BE2C (cell line): ENCODE results near the gene NUP205.
A peak's percentile ranks its signal among the peaks of the same experiment; 100 is the strongest.

Experiments
- DNase-seq: peaks from one replicate; pipeline ENCODE4 v3.0.0-alpha.2; 2020
- H3K27me3 ChIP-seq: fragments of 250-450 bp; sonication (Bioruptor Pico); 2 replicates; pipeline ENCODE4 v1.5.1; 2020; ENCODE audit warnings: mild to moderate bottlenecking
- H3K36me3 ChIP-seq: fragments of 250-450 bp; sonication (Bioruptor Pico); 2 replicates; pipeline ENCODE4 v1.5.1; 2020; ENCODE audit warnings: mild to moderate bottlenecking
- H3K4me1 ChIP-seq: fragments of 250-450 bp; sonication (Bioruptor Pico); 2 replicates; pipeline ENCODE4 v1.5.1; 2020
- H3K4me3 ChIP-seq: 2 replicates; pipeline ENCODE4 v1.5.1; 2011; ENCODE audit warnings: low read depth, low read length
- H3K9me3 ChIP-seq: fragments of 250-450 bp; sonication (Bioruptor Pico); 2 replicates; pipeline ENCODE4 v1.5.1; 2020
- CTCF ChIP-seq: IDR thresholded peaks from 2 replicates; pipeline ENCODE4 v1.5.1; 2012; ENCODE audit warnings: mild to moderate bottlenecking, low read depth, low read length

Gene NUP205

GRCh38 chr7:135648235-135648634, 90.5 kb downstream of the NUP205 start:
- H3K36me3 ChIP-seq: peaks cover 53% of the 10 kb centered on the region
- DNase-seq: no peak
- H3K27me3 ChIP-seq: no peaks in the 10 kb centered on the region
- H3K4me3 ChIP-seq: no peak overlapping the region
- peaks cover 6% of the 10 kb centered on the region; the same call in 1 of the 2 replicates for H3K4me1 ChIP-seq
- H3K9me3 ChIP-seq: no peaks in the 10 kb centered on the region
- TF ChIP-seq CTCF: no peak

- DNase-seq: peak; percentile 17
- H3K9me3 ChIP-seq: no peaks in the 10 kb centered on the region
- no peak for TF ChIP-seq CTCF
- no peaks in the 10 kb centered on the region for H3K4me1 ChIP-seq
- peaks cover 28% of the 10 kb centered on the region for H3K36me3 ChIP-seq
- no peaks in the 10 kb centered on the region for H3K27me3 ChIP-seq
- H3K4me3 ChIP-seq: no peak overlapping the region
Observed at GRCh38 chr7:135650831-135651573, 93.3 kb downstream of the NUP205 start.

- DNase-seq: no peak
Observed at GRCh38 chr7:135653340-135654080, 95.8 kb downstream of the NUP205 start.

GRCh38 chr7:135658564-135658963, 100.8 kb downstream of the NUP205 start:
- TF ChIP-seq CTCF: no peak
- no peak overlapping the region for H3K4me3 ChIP-seq

More at GRCh38 chr7:135653340-135654080, 95.8 kb downstream of the NUP205 start:
- no peak for TF ChIP-seq CTCF
- Histone ChIP-seq H3K36me3 (peaks cover 9% of the 10 kb centered on the region), H3K9me3 (no peaks in the 10 kb centered on the region), H3K27me3 (no peaks in the 10 kb centered on the region), H3K4me3 (no peak overlapping the region), H3K4me1 (no peaks in the 10 kb centered on the region)

GRCh38 chr7:135659159-135659846, 101.6 kb downstream of the NUP205 start:
- no peak for TF ChIP-seq CTCF
- H3K4me1 ChIP-seq: peaks cover 3% of the 10 kb centered on the region; the same call in 1 of the 2 replicates
- H3K4me3 ChIP-seq: no peak overlapping the region
- no peaks in the 10 kb centered on the region for H3K36me3 ChIP-seq
- no peaks in the 10 kb centered on the region for H3K27me3 ChIP-seq
- no peaks in the 10 kb centered on the region for H3K9me3 ChIP-seq
- DNase-seq: no peak

More at GRCh38 chr7:135658564-135658963, 100.8 kb downstream of the NUP205 start:
- no peak for DNase-seq
- Histone ChIP-seq H3K36me3 (no peaks in the 10 kb centered on the region), H3K9me3 (no peaks in the 10 kb centered on the region), H3K27me3 (no peaks in the 10 kb centered on the region), H3K4me1 (no peaks in the 10 kb centered on the region; the same call in 1 of the 2 replicates)
